22Rv1 (cell line): ENCODE results near the gene TMEM170A.

Source experiments
- CTCF ChIP-seq: fragments of 450-650 bp; IDR thresholded peaks from 2 replicates; pipeline ENCODE4 v1.5.1; 2017; ENCODE audit warnings: mild to moderate bottlenecking
- ZFX ChIP-seq: fragments of 450-650 bp; IDR thresholded peaks from 2 replicates; pipeline ENCODE4 v1.6.1; 2017; ENCODE audit warnings: antibody characterized with exemption, borderline replicate concordance

GRCh38 chr16:75483222-75483621 is 18.7 kb upstream of the TMEM170A start:
- TF ChIP-seq CTCF: no peak
- no peak for TF ChIP-seq ZFX
